ENCODE data around the gene FEZ2. TPM values are rescaled to one million over a fixed set of nuclear protein-coding genes. Genes with fewer than 3 reads are reported as not detected.

The FEZ2 gene
- total and polyA plus RNA-seq, 9 of the 15 experiments (the other 6 are each of a cell fraction or from before 2014, with no cell fraction given), result 9.9 to 35.5 (median 20.1) TPM

- TF ChIP-seq ZKSCAN1 (IDR thresholded peaks at IDR 0.05; ENCODE audit: low read depth, low read length), result no peak
- no peak for TF ChIP-seq ZNF75A (CRISPR knock-in tag; IDR thresholded peaks at IDR 0.05)
- no peak for TF ChIP-seq TCF7L2 (IDR thresholded peaks at IDR 0.05; ENCODE audit: low read depth, low read length)
- TF ChIP-seq HDAC1 (IDR thresholded peaks at IDR 0.05), result no peak
- TF ChIP-seq BCOR (IDR thresholded peaks at IDR 0.05), result no peak
- TF ChIP-seq BACH1 (tag; IDR thresholded peaks at IDR 0.05), result no peak
- TF ChIP-seq NR3C1 (CRISPR knock-in tag; IDR thresholded peaks at IDR 0.05), result no peak
- no peak for TF ChIP-seq ARID3B (CRISPR knock-in tag; IDR thresholded peaks at IDR 0.05; ENCODE audit: borderline replicate concordance)
- no peak for TF ChIP-seq RBFOX2 (IDR thresholded peaks at IDR 0.05; ENCODE audit: low read depth, low read length)
- no peak for TF ChIP-seq SAFB2 (IDR thresholded peaks at IDR 0.05; ENCODE audit: borderline replicate concordance, low read depth, low read length, severe bottlenecking)
- no peak for TF ChIP-seq ZNF143 (CRISPR knock-in tag; IDR thresholded peaks at IDR 0.05)
- TF ChIP-seq FOSL1 (tag; conservative IDR thresholded peaks at IDR 0.05), result peak; percentile 35; the same call in 1 of the 2 replicates
- TF ChIP-seq DEAF1 (CRISPR knock-in tag; IDR thresholded peaks at IDR 0.05), result no peak
- TF ChIP-seq POLR2H (tag; IDR thresholded peaks at IDR 0.05; ENCODE audit: low read depth), result no peak
- TF ChIP-seq ARID1B (IDR thresholded peaks at IDR 0.05), result peak; percentile 73
- peak; percentile 67; the same call in 1 of the 2 replicates for TF ChIP-seq TEAD4 (IDR thresholded peaks at IDR 0.05; ENCODE audit: low read length)
- no peak for TF ChIP-seq TEAD4 (CRISPR knock-in tag; IDR thresholded peaks at IDR 0.05; ENCODE audit: borderline replicate concordance)
- TF ChIP-seq ZNF165 (CRISPR knock-in tag; IDR thresholded peaks at IDR 0.05; ENCODE audit: borderline replicate concordance), result no peak
- no peak for TF ChIP-seq CREB3 (tag; conservative IDR thresholded peaks at IDR 0.05; ENCODE audit: low read depth)
- peak; percentile 68; the same call in 1 of the 2 replicates for TF ChIP-seq SPI1 (IDR thresholded peaks at IDR 0.05; ENCODE audit: borderline replicate concordance, low read depth, low read length)
- peak; percentile 46; the same call in 1 of the 2 replicates for TF ChIP-seq SMARCA4 (IDR thresholded peaks at IDR 0.05)
- 0 out of 2 replicates have a peak, but pooled peaks have one; percentile 21 for TF ChIP-seq KLF16 (IDR thresholded peaks at IDR 0.05)
- no peak for TF ChIP-seq ZBTB5 (IDR thresholded peaks at IDR 0.05)
- TF ChIP-seq MXD1 (CRISPR knock-in tag; IDR thresholded peaks at IDR 0.05; ENCODE audit: borderline replicate concordance, poor library complexity, severe bottlenecking), result no peak
- peak; percentile 84 for TF ChIP-seq ZNF766 (CRISPR knock-in tag; conservative IDR thresholded peaks at IDR 0.05)
Measured at GRCh38 chr2:36536776-36537175, 61.2 kb downstream of the FEZ2 start (continued).

Data from K562 (cell line).